LoVo (cell line): ENCODE data around the gene IL18BP.

ENCODE experiments used
- DNase-seq: peaks from one replicate; pipeline ENCODE4 v3.0.0-alpha.2; 2016; ENCODE audit warnings: low spot score

IL18BP gene

DNA sequence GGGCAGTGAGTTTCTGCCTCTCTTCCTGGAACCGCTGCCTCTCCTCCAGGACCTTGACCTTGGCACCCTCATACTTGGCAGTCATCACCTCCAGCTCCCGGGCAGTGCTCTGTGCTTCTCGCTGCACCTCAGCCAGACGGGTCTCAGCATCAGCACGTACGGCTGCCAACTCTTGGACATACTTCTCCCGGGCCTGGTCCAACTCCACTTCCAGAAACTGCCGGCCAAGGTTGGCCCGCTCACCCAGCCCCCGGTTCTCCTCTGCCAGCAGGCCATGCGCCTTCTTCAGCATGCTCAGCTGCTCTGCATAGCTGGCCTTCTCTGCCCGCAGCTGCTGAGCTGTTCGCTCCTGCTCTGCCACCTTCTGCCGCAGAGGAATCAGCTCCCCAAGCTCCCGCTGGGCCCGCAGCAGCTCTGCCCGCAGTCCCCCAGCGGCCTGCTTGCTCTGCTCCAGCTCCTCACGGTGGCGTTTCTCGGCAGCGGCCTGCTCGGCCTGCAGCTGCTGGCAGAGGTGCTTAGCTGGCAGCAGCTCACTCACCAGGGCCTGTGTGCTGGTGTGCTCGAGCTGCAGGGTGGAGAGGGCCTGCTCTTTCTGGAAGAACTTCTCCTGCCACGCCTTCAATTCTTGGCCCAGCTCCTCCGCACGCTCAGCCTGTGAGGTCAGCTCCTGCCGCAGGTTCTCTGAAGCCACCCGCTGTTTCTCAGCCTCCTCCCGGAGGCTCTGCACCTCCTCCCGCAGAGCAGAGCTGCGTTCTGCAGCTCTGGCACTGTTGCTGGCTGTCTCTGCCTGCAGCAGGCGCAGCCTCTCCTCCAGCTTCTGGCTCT, 14.4 kb downstream of the IL18BP start:
- no peak for DNase-seq

DNA sequence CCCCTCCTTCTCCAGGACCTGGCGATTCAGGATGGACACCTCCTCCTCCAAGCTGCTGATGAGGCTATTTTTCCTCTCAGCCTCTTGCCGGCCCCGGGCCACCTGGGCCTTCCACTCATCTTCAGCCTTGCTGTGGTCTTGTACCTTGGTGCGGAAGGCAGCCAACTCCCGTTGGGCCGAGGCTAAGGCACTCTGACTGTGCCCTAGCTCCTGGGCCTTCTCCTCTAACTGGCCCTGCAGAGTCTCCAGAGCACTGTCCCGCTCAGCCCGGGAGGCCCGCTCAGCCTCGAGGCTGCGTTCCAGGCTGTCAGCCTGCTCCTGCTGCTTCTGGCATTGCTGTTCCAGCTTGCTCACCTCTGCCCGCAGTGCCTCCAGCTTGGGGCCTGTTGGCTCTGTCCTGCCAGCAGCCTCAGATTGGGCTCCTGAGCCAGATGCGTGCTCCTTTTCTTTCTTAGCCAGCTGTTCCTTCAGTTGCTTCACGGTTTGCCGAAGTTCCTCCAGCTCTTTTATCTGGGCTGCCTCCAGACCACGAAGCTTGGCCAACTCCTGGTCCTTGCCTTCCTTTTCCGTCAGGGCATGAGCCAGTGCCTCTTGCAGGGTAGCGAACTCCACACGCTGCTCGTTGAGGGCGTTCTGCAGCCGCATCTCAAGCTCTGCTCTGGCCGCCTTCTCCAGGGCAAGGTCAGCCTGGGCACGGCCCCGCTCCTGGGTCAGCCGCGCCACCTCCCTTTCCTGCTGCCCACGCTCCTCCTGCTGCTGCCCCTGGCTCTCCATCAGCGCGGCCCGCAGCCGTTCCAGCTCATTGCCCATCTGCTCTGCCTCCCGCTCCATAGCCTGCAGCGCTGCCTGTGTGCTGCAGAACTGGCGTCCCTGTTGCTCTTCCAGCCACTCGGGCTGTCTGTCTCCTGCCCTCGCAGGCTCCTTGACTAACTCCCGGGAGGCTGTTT, 15.3 kb downstream of the IL18BP start:
- no peak for DNase-seq

DNA sequence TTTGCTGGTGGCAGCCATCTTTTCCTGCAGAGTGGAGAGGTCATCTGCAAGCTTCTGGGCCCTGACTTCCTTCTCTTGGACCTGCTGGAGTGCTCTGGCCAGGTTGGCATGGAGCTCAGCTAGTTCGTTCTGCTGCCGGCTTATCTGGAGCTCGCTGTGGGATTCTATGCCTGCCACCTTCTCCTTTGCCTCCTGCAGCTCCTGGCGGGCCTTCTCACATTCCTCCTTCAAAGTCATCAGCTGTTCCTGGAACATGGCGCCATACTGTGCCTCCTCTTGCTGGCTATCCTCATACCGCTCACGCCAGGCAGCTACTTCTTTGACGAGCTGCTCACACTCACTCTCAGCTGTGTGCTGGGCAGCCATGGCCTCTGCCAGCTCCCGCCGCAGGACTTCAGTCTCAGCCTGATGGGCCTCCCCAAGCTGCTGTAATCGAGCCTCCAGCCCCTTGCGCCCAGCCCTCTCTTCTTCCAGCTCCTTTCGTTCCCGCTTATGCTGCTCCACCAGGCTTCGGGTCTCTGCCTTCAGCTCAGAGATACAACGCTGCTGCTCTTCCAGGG, 16.1 kb downstream of the IL18BP start:
- DNase-seq: no peak

- DNase-seq: no peak
These were observed 16.9 kb downstream of the IL18BP start for GRCh38 chr11:72015511-72016061.

DNA sequence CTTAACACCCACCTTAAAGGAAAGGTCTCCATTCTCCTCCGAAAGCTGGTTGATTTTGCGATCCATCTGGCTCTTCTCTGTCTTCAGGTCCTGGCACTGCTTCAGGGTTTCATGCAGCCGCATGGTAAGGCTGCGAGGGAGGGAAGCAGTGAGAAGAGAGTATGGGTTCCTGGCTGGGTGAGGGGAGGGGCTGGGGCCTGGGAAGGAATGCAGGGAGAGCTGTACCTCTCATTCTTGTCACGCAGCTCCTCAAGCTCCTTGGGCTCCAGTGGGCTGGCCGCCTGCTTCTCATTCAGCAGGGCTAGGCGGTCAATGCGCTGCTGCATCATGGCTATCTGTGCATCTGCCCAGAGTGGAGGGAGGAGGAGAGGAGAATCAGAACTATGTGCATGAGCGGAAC, 19.5 kb downstream of the IL18BP start:
- DNase-seq: no peak

GRCh38 chr11:72023335-72023734, 24.6 kb downstream of the IL18BP start:
- DNase-seq: no peak

- DNase-seq: no peak
These were observed 25.5 kb downstream of the IL18BP start for GRCh38 chr11:72024069-72024754.

DNA sequence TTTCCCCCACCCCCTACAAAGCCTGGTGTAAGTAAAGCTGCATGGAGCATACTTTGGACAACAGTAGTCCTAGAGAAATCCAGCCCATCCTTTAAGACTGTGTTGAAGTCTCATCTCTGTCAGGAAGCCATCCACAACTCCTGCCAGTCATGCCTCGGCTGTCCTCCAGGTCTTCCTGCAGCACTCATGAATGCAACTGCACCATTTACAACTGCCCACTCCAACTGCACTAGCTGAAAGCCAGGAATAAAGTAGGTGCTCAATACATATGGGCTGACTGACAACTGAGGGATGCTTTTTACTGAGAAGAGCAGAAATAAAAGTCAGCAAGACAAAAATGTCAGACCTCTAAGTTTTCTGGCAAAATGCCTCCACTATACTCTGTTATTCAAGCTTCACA, 27.4 kb downstream of the IL18BP start:
- no peak for DNase-seq

- no peak for DNase-seq
These were observed 31.9 kb downstream of the IL18BP start for GRCh38 chr11:72030472-72031045.

GRCh38 chr11:72036687-72037086, 38.0 kb downstream of the IL18BP start:
- DNase-seq: no peak

DNA sequence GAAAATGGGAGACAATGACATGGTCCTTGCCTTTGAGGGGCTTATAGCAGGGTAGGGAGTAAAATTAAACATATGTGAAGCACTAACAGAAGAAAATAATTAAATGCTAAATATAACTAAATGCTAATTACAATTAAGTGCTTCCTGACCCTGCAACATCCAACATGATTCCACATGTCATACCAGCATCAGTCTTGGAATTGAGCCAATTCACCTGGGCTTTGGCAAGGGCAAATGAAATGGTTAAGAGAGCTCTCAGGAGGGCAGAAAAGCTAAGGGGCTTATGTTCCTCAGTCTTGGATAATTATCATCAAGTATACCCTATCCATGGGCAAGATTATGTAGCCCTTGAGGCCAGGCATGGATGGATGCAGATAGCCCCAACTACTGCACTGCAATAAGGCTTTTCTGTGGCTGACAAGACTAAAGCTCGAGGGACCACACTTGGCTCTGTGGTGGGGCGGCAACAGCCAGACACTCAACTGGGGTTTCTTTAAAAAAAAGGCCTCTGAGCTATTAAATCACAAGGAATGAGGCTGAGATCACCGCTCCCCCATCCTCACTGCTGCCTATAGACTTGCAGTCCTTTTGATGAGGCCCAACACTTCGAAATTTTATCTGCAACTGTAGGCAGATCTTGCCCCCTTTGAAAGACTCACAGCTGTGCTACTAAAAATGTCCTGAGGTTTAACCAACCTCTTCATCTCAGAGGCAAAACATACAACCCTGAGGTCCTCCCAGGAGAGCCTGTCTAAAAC, 39.0 kb downstream of the IL18BP start:
- DNase-seq: no peak

- no peak for DNase-seq
These were observed 39.8 kb downstream of the IL18BP start for GRCh38 chr11:72038491-72038890.

DNA sequence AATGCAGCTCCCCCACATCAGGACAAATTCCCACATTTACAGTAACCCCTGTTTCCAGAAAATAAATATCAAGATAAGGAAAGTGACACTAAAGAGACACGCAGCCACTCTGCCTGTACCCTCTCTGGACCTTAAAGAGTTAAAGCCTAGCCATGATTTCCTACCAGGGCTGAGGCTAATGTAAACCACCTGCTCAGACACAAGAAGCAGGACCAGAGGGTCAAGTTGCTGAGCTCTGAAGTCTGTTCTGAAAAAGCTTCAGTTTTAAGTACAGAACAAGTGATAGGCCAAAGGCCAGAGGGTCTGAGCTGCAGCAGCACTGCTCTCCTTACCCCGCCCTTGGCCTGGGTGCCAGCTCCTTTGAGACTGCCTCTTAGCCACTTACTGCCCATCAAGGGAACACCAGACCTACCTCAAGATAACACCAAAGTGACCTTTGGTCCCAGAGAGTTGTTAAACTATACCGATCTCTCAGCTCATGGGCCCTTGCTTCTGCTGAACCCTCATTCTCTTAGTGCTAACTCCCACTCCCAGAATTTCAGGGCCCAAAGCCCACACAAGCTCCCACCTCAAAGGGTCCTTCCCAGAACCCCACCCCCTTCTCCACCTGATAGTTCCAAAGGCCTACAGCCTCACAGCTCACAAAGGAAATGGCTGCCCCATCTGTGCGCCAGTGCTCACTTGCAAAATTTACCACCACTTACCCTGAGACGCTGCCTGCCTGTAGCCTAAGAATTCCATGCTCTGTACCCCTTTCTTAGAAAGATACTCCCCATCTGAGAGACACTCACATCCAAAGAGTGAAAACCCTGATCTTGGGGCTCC, 40.5 kb downstream of the IL18BP start:
- DNase-seq: peak; percentile 65

DNA sequence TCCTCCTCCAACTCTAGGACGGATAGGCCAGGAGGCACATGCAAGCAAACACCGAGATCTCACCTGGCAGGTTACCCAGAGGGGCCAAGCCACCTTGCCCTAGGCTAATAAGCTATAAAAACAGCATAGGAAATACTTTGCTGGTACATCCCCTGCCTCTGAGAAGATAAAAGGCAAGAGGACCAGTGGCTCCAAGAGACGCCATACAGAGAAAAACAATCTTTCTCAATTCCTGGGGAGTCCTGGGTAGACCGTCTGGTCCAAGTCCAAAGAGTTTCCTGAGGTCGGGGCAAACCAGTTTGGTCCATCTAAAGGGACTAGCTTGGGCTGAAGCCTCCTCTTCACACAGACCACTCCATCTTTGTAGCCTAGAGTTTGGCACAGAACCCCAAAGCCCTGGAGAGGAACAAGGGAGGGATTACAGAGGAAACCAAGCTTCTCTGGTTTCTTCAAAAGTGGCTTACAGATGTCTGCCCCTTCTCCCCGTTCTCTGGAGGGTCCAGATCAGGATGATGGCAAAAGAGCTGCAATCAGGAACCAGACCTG, 41.2 kb downstream of the IL18BP start:
- DNase-seq: no peak

DNA sequence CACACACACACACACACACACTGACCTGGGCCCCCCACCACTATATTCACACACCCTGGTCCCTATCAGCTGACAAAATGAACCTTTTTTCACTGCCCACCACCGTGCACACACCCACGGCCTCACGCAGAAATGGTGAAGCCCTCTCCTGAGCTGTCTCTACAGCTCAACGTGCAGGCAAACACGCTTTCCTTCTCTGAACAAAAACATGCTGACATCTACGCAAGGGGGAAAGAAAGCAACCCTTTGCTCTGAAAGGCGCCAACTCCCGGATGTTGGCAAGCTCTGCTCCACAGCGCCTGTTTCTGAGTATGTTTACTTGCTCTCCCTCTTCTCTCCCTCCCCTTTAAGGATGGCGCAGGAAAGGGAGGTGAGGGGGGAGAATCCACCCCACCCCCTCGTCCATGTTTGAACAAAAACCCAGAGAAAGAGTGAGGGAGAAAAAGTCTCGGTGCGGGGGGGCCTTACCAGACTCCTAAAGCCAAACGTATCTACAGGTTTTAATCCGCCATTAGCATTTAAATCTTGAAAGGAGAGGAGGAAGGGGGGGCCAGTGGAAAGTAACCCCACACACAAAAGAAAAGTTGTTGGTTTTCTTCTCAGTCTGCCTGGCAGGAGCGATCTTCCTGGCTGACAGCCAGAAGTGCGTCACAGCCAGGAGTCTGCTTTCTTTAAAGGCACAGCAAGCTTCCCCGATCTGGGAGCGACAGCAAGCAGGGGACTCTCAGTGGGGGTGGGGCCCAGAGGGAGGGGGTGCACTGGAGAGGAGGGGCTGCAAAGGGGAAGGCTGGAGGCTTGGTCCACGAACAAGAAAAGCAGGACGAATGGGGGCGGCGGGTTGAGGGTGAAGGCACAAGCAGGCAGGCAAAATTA, 42.0 kb downstream of the IL18BP start:
- peak; percentile 83 for DNase-seq

DNA sequence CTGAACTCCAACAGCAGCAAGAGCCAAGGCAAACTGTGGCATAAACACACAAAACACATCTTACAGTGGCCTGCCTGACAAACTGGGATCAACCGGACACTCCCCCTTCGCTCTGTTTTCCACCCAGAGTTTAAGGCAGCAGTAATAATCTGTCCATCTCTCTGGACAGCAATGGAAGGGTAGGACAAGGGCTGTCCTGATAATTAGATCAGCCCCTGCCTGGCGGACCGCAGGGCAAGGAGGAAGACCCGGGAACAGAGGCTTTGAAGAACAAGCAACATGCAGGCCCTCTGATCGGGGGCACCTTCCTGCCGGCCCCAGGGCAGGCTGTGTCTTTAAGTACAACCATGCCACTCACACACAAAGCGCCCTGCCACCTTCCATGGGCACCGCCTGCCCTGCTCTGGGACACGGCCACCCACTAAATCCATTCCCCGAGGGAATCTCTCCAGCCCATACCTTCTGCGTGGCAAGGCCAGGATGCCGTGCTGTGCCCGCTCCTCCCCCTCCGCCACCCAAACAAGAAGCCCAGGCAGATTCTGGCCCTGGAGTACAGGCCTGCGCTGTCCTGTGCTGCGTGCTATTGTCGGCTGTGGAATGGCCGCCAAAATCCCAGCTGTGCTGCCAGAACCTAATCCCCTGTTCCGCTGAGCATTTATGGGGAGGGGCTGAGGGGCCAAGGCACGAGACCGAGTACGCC, 42.8 kb downstream of the IL18BP start:
- DNase-seq: peak; percentile 41

- DNase-seq: no peak
These were observed 43.5 kb downstream of the IL18BP start for GRCh38 chr11:72042064-72042745.
